Measurements from ENCODE around the gene DISP3.

- no peak for TF ChIP-seq RCOR1 (IDR thresholded peaks at IDR 0.05; ENCODE audit: insufficient replicate concordance, low read length)
- TF ChIP-seq CEBPB (IDR thresholded peaks at IDR 0.05; ENCODE audit: low read depth, low read length): no peak
Measured at GRCh38 chr1:11529330-11529729, 50.4 kb downstream of the DISP3 start.

Data from IMR-90 (cell line).